ENCODE measurements around the gene MACO1.

DNA sequence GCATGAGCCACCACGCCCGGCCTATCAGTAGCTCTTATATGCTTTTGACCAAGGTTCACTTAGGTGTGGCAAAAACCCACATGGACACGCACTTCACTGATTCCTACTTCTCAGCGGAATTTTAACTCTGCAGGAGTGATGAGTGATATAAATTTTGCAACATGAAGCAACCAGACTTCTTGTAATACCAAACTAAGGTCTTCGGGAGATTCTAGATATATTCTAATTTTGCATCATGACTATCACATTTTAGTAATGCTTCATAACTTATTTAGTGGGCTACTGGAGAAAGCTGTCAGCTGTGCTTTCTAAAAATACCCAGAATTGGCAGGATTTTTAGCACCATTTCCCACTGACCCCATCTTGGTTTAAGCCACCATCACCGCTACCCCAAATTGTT, 37.9 kb upstream of the MACO1 start:
- TF ChIP-seq, protein P1, sequence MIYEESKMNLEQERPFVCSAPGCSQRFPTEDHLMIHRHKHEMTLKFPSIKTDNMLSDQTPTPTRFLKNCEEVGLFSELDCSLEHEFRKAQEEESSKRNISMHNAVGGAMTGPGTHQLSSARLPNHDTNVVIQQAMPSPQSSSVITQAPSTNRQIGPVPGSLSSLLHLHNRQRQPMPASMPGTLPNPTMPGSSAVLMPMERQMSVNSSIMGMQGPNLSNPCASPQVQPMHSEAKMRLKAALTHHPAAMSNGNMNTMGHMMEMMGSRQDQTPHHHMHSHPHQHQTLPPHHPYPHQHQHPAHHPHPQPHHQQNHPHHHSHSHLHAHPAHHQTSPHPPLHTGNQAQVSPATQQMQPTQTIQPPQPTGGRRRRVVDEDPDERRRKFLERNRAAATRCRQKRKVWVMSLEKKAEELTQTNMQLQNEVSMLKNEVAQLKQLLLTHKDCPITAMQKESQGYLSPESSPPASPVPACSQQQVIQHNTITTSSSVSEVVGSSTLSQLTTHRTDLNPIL (CRISPR knock-in tag; IDR thresholded peaks at IDR 0.05; ENCODE audit: low read depth) = no peak
- TF ChIP-seq RARB (CRISPR knock-in tag; IDR thresholded peaks at IDR 0.05) (no peak), ZFP3 (CRISPR knock-in tag; IDR thresholded peaks at IDR 0.05) (no peak)

All from SK-N-SH treated with all-trans-retinoic acid at 6 μM for 48 hours (cell line).